HG03342 (cell line): ENCODE results near the gene KIF5C.
A peak's percentile ranks its signal among the peaks of the same experiment; 100 is the strongest.
"Not testable (repeated sequence)": the region's sequence is repeated elsewhere in the genome, so short reads cannot be mapped to it uniquely, and the experiment has no call there.

ENCODE experiments used
- ATAC-seq: cut with Tn5 transposase; IDR thresholded peaks from one replicate; pipeline ENCODE4 v1.9.1; 2021; ENCODE audit warnings: mild to moderate bottlenecking, moderate library complexity; ENCODE audit not compliant: unreplicated experiment

KIF5C gene

GRCh38 chr2:148959745-148960144 is 84.7 kb downstream of the KIF5C start:
- ATAC-seq: no peak

- no peak for ATAC-seq
Measured at GRCh38 chr2:148960483-148960882, 85.5 kb downstream of the KIF5C start.

GRCh38 chr2:148963461-148963860 is 88.4 kb downstream of the KIF5C start:
- ATAC-seq: no peak

GRCh38 chr2:148965623-148966437 is 90.8 kb downstream of the KIF5C start:
- ATAC-seq: no peak

GRCh38 chr2:148966438-148966758 is 91.4 kb downstream of the KIF5C start:
- ATAC-seq: no peak

- ATAC-seq: no peak
Measured at GRCh38 chr2:148967056-148967455, 92.0 kb downstream of the KIF5C start.

GRCh38 chr2:148967578-148967977 is 92.6 kb downstream of the KIF5C start:
- ATAC-seq: no peak

GRCh38 chr2:148968301-148968700 is 93.3 kb downstream of the KIF5C start:
- no peak for ATAC-seq

- ATAC-seq: no peak
Measured at GRCh38 chr2:148968776-148969319, 93.8 kb downstream of the KIF5C start.

- ATAC-seq: no peak
Measured at GRCh38 chr2:148969659-148970061, 94.6 kb downstream of the KIF5C start.

- ATAC-seq: no peak
Measured at GRCh38 chr2:148970385-148970784, 95.4 kb downstream of the KIF5C start.

- peak; percentile 93 for ATAC-seq
Measured at GRCh38 chr2:148971547-148971946, 96.5 kb downstream of the KIF5C start.

GRCh38 chr2:148974095-148974494 is 99.1 kb downstream of the KIF5C start:
- ATAC-seq: no peak

- ATAC-seq: no peak
Measured at GRCh38 chr2:148978026-148978685, 103.1 kb downstream of the KIF5C start.

GRCh38 chr2:148978706-148979105 is 103.7 kb downstream of the KIF5C start:
- ATAC-seq: no peak

GRCh38 chr2:148979164-148979918 is 104.3 kb downstream of the KIF5C start:
- no peak for ATAC-seq

- no peak for ATAC-seq
Measured at GRCh38 chr2:148979919-148980277, 104.9 kb downstream of the KIF5C start.

GRCh38 chr2:148980496-148980895 is 105.5 kb downstream of the KIF5C start:
- not testable (repeated sequence) for ATAC-seq

- no peak for ATAC-seq
Measured at GRCh38 chr2:148981324-148981723, 106.3 kb downstream of the KIF5C start.

GRCh38 chr2:148981781-148982180 is 106.8 kb downstream of the KIF5C start:
- no peak for ATAC-seq

- no peak for ATAC-seq
Measured at GRCh38 chr2:148982282-148982681, 107.3 kb downstream of the KIF5C start.

- ATAC-seq: no peak
Measured at GRCh38 chr2:148983896-148984295, 108.9 kb downstream of the KIF5C start.
